ENCODE data around the gene PHF20. TPM values are rescaled to one million over a fixed set of nuclear protein-coding genes. Genes with fewer than 3 reads are reported as not detected.

PHF20 gene
- total and polyA plus RNA-seq, 2 of the 8 experiments (the other 6 are each of a cell fraction or from before 2014, with no cell fraction given) = 25.6 to 70.1 TPM

- no peak for TF ChIP-seq CHD7 (IDR thresholded peaks at IDR 0.05; ENCODE audit: insufficient replicate concordance, low read length)
- TF ChIP-seq NANOG (IDR thresholded peaks at IDR 0.05; ENCODE audit: insufficient read depth, low read depth, low read length, poor library complexity, severe bottlenecking) = no peak
- TF ChIP-seq PHF8 (conservative IDR thresholded peaks at IDR 0.05; ENCODE audit: low read depth, low read length) = no peak
- no peak for TF ChIP-seq KDM4A (IDR thresholded peaks at IDR 0.05; ENCODE audit: low read depth, low read length, severe bottlenecking)
- TF ChIP-seq POLR2AphosphoS5 (IDR thresholded peaks at IDR 0.05; ENCODE audit: low read depth, low read length) = peak; percentile 38
These were observed 35.9 kb upstream of the PHF20 start (continued) for GRCh38 chr20:35735826-35736470.
